GM12878 (cell line): ENCODE measurements around the gene TCHP. TPM values are rescaled to one million over a fixed set of nuclear protein-coding genes. Genes with fewer than 3 reads are reported as not detected.
A peak's percentile ranks its signal among the peaks of the same experiment; 100 is the strongest.

ENCODE experiments used
- ATAC-seq: fragments of 200-7000 bp; cut with Tn5 transposase; 3 replicates; pipeline ENCODE4 v1.9.1; 2020; ENCODE audit warnings: mild to moderate bottlenecking, moderate library complexity
- BruUV-seq: library from RNA; stranded (reverse); fragments of 400-500 nt; replicated peaks from 2 replicates; lab custom pipeline; 2021; lab: Mats Ljungman, UMichigan
- CTCF ChIA-PET: fragments of 300-600 bp; sonication (Branson Sonifier 250); formaldehyde crosslinking; extraction: SDS; loops from one replicate; lab custom pipeline; 2021; ENCODE audit warnings: inconsistent platforms; lab: Yijun Ruan, JAX
- POLR2A ChIA-PET: fragments of 350-600 bp; formaldehyde crosslinking; extraction: SDS; loops from one replicate; lab custom pipeline; 2021; ENCODE audit warnings: inconsistent platforms; lab: Charles Lee
- RAD21 ChIA-PET: fragments of 300-600 bp; sonication (Branson Sonifier 250); formaldehyde crosslinking; loops from one replicate; lab custom pipeline; 2023; ENCODE audit warnings: antibody characterized with exemption; ENCODE audit not compliant: unreplicated experiment; lab: Charles Lee
- SMC1A ChIA-PET: fragments of 300-600 bp; sonication (Branson Sonifier 250); formaldehyde crosslinking; loops from one replicate; lab custom pipeline; 2023; ENCODE audit not compliant: unreplicated experiment, uncharacterized antibody; lab: Charles Lee
- DNase-seq: peaks from one replicate; pipeline ENCODE4 v3.0.0-alpha.2; 2011; ENCODE audit warnings: low read depth, low spot score
- FAIRE-seq: peaks from 3 replicates; lab custom pipeline; 2011; peaks lifted over from hg19 to GRCh38; lab: Jason Lieb, UNC
- H2AFZ ChIP-seq: 2 replicates; pipeline ENCODE4 v1.6.0; 2011; ENCODE audit warnings: low read depth, low read length, control low read depth; ENCODE audit not compliant: control insufficient read depth
- H3K27ac ChIP-seq: 2 replicates; pipeline ENCODE4 v1.5.1; 2011; ENCODE audit warnings: control low read depth; ENCODE audit not compliant: control insufficient read depth, insufficient read depth
- H3K27me3 ChIP-seq, 2 experiments: replicated peaks in 1 of 2; 2 replicates each; pipeline versions ENCODE4 v1.6.0 to v1.6.1; 2011; ENCODE audit warnings: low read length in 1 of 2; ENCODE audit not compliant: control insufficient read depth in 2 of 2, insufficient read depth in 2 of 2
- H3K36me3 ChIP-seq, 2 experiments: 2 replicates each; pipeline ENCODE4 v1.5.1; 2011; ENCODE audit warnings: low read length in 1 of 2; ENCODE audit not compliant: control insufficient read depth in 2 of 2, insufficient read depth in 2 of 2
- H3K4me1 ChIP-seq: 2 replicates; pipeline ENCODE4 v1.6.1; 2011; ENCODE audit warnings: mild to moderate bottlenecking, low read length, moderate library complexity, mixed read lengths; ENCODE audit not compliant: control insufficient read depth, insufficient read depth
- H3K4me2 ChIP-seq: 2 replicates; pipeline ENCODE4 v1.6.0; 2011; ENCODE audit warnings: control low read depth; ENCODE audit not compliant: control insufficient read depth, insufficient read depth
- H3K4me3 ChIP-seq: fragments of 200-600 bp; sonication (generic); 2 replicates; pipeline ENCODE4 v1.5.1; 2016
- H3K79me2 ChIP-seq: 2 replicates; pipeline ENCODE4 v1.6.0; 2011; ENCODE audit warnings: low read length; ENCODE audit not compliant: control insufficient read depth, insufficient read depth
- H3K9ac ChIP-seq: 2 replicates; pipeline ENCODE4 v1.8.0; 2011; ENCODE audit warnings: low read length, control low read depth, mixed read lengths; ENCODE audit not compliant: control insufficient read depth, insufficient read depth
- H3K9me3 ChIP-seq: replicated peaks from 3 replicates; pipeline ENCODE4 v1.5.1; 2011; ENCODE audit warnings: mild to moderate bottlenecking, low read length; ENCODE audit not compliant: control insufficient read depth, insufficient read depth
- H4K20me1 ChIP-seq: 2 replicates; pipeline ENCODE4 v1.6.0; 2011; ENCODE audit not compliant: control insufficient read depth, insufficient read depth
- ASH2L ChIP-seq: fragments of 300-600, 200-600 bp; sonication (generic); IDR thresholded peaks from 2 replicates; pipeline ENCODE4 v1.6.1; 2017; ENCODE audit warnings: low read depth, mild to moderate bottlenecking, borderline replicate concordance
- BRCA1 ChIP-seq: IDR thresholded peaks from 2 replicates; pipeline ENCODE4 v1.6.1; 2011; ENCODE audit warnings: low read depth, low read length, improper control_type of control experiment
- E2F4 ChIP-seq: IDR thresholded peaks from 2 replicates; pipeline ENCODE4 v1.6.1; 2012; ENCODE audit warnings: low read depth, low read length, improper control_type of control experiment
- E2F8 ChIP-seq: fragments of 450-650 bp; IDR thresholded peaks from 2 replicates; pipeline ENCODE4 v1.6.1; 2018; ENCODE audit warnings: mild to moderate bottlenecking, low read depth, moderate library complexity; ENCODE audit not compliant: partially characterized antibody
- EED ChIP-seq: sonication (generic); IDR thresholded peaks from 2 replicates; pipeline ENCODE4 v1.6.1; 2016; ENCODE audit warnings: antibody characterized with exemption, low read depth
- JUNB ChIP-seq: IDR thresholded peaks from 2 replicates; pipeline ENCODE4 v1.6.1; 2016; ENCODE audit warnings: antibody characterized with exemption, mild to moderate bottlenecking
- JUND ChIP-seq: IDR thresholded peaks from 2 replicates; pipeline ENCODE4 v1.6.1; 2012; ENCODE audit warnings: low read depth, mild to moderate bottlenecking, low read length, improper control_type of control experiment, moderate library complexity
- MEF2A ChIP-seq: IDR thresholded peaks from 2 replicates; pipeline ENCODE4 v1.6.1; 2011; ENCODE audit warnings: low read depth, mild to moderate bottlenecking, low read length, moderate library complexity; ENCODE audit not compliant: insufficient read depth
- MTA3 ChIP-seq: IDR thresholded peaks from 2 replicates; pipeline ENCODE4 v1.6.1; 2012; ENCODE audit warnings: low read length, inconsistent platforms, borderline replicate concordance
- NKRF ChIP-seq: fragments of 450-650 bp; conservative IDR thresholded peaks from 2 replicates; pipeline ENCODE4 v1.6.1; 2017; ENCODE audit warnings: mild to moderate bottlenecking, moderate library complexity
- POU2F2 ChIP-seq: IDR thresholded peaks from 3 replicates; pipeline ENCODE4 v1.6.1; 2011; ENCODE audit warnings: low read depth, mild to moderate bottlenecking, low read length, borderline replicate concordance
- RELB ChIP-seq: fragments of 450-650 bp; IDR thresholded peaks from 2 replicates; pipeline ENCODE4 v1.6.1; 2017; ENCODE audit warnings: low read depth, mild to moderate bottlenecking, moderate library complexity
- SRF ChIP-seq, 2 experiments: IDR thresholded peaks; 2 replicates each; pipeline ENCODE4 v1.6.1; 2011; ENCODE audit warnings: low read depth in 2 of 2, low read length in 2 of 2, mild to moderate bottlenecking in 1 of 2, moderate library complexity in 1 of 2
- SUZ12 ChIP-seq: fragments of 200-600 bp; sonication (generic); IDR thresholded peaks from one replicate; pipeline ENCODE4 v1.6.1; 2018; ENCODE audit warnings: antibody characterized with exemption, mild to moderate bottlenecking; ENCODE audit not compliant: unreplicated experiment
- TCF12 ChIP-seq: IDR thresholded peaks from 2 replicates; pipeline ENCODE4 v1.6.1; 2011; ENCODE audit warnings: low read depth, mild to moderate bottlenecking, low read length
- WGBS: methylation state at CpG from one replicate; pipeline ENCODE4 v1.1.6; 2016; ENCODE audit warnings: low lambda C conversion rate; ENCODE audit not compliant: insufficient replicate concordance, insufficient coverage; ENCODE audit errors: missing lambda C conversion rate; 5-methylcytosine and 5-hydroxymethylcytosine counted together
- in situ Hi-C: fragments of 300-500 bp; cut with MboI; formaldehyde crosslinking; loops from 9 replicates; pipeline ENCODE4 v1.14.3; 2018; ENCODE audit warnings: mixed read lengths
- intact Hi-C: fragments of 100-400 bp; cut with micrococcal nuclease; formaldehyde crosslinking; loops from one replicate; pipeline ENCODE4 v1.14.2; 2022; ENCODE audit not compliant: unreplicated experiment
- polyA plus RNA-seq, 11 experiments: library from polyadenylated mRNA; depleted of rRNA in 4 of 11; unstranded in 6 of 11; stranded (reverse) in 5 of 11; fragments of >200 nt; fragmentation: Nextera tagmentation in 4 of 11; fragmentation: Illumina TruSeq in 1 of 11; extraction: Ambion mirVana in 4 of 11; extraction: Trizol in 1 of 11; gene quantifications; 1 replicate in 1 of 11; 2 replicates in 10 of 11; pipeline versions ENCODE4 v1.2.1 to v1.2.3, GENCODE V29; 2011 to 2016; ENCODE audit warnings: inconsistent platforms in 2 of 11, missing spikeins in 2 of 11, low read depth in 1 of 11
- total RNA-seq, 4 experiments: library from RNA; depleted of rRNA in 3 of 4; stranded (reverse); fragments of >200 nt in 3 of 4; fragmentation: Illumina TruSeq in 1 of 4; extraction: Trizol in 1 of 4; gene quantifications; 2 replicates each; pipeline versions ENCODE4 v1.2.1 to v1.2.3, GENCODE V29; 2013 to 2021

Gene TCHP
- total and polyA plus RNA-seq, 10 of the 15 experiments (the other 5 are each of a cell fraction or from before 2014, with no cell fraction given) = 4.8 to 18.6 (median 15.0) TPM

- H3K4me2 ChIP-seq = no peak overlapping the region
- BruUV-seq = no TSS peak
- WGBS = 30% methylated on average over 11 of the region's 11 CpGs
- peaks cover 23 to 31% of the 10 kb centered on the region in 2 experiments for H3K36me3 ChIP-seq
- no peaks in the 10 kb centered on the region for H4K20me1 ChIP-seq
- no peaks in the 10 kb centered on the region for H3K79me2 ChIP-seq
- ChIA-PET RAD21 (no interaction called here), POLR2A (interaction anchor here (1.3 kb wide), 1 partner anchor 9 kb away, joined by 3 read pairs; no protein-coding TSS in a partner anchor), SMC1A (interaction anchor here (0.9 to 1.0 kb wide), 4 partner anchors 9 to 68 kb away, joined by 3 read pairs; no protein-coding TSS in a partner anchor), CTCF (interaction anchor here (0.9 kb wide), 1 partner anchor 46 kb away, joined by 4 read pairs; no protein-coding TSS in a partner anchor)
- DNase-seq = peak; percentile 34
- peak; percentile 83 for ATAC-seq
- intact Hi-C loops = no loop called here
- peak; percentile 68 for FAIRE-seq
- TF ChIP-seq SUZ12 = no peak
- TF ChIP-seq EED = peak; percentile 58; the same call in 1 of the 2 replicates
- no peak for TF ChIP-seq MTA3
- 0 out of 2 replicates have a peak, but pooled peaks have one; percentile 26 for TF ChIP-seq JUND
- peak in 1 of 2 experiments; percentile 51; a peak in 1 of 4 replicates for TF ChIP-seq SRF (IDR thresholded peaks at IDR 0.05; ENCODE audit: low read depth in 2 of 2, low read length in 2 of 2)
- no peak for TF ChIP-seq RELB
- no peak for TF ChIP-seq BRCA1
- TF ChIP-seq E2F8 = no peak
- 0 out of 3 replicates have a peak, but pooled peaks have one; percentile 9 for TF ChIP-seq POU2F2
- peak; percentile 66 for TF ChIP-seq JUNB
- TF ChIP-seq NKRF = no peak
- TF ChIP-seq E2F4 = no peak
- no peak for TF ChIP-seq ASH2L
- no peak for TF ChIP-seq MEF2A
- TF ChIP-seq TCF12 = no peak
- no peak overlapping the region for H3K4me3 ChIP-seq
- H3K4me1 ChIP-seq = peaks cover 11% of the 10 kb centered on the region; the same call in 1 of the 2 replicates
- H3K27me3 ChIP-seq = no peaks in the 10 kb centered on the region
- no peak overlapping the region for H3K9ac ChIP-seq
- H3K27ac ChIP-seq = no peak overlapping the region
- H2AFZ ChIP-seq = no peak overlapping the region
- in situ Hi-C loops = no loop called here
- no peaks in the 10 kb centered on the region for H3K9me3 ChIP-seq
These were observed 52.2 kb downstream of the TCHP start for GRCh38 chr12:109952160-109952858.
